Stimulated activated CD8-positive, alpha-beta memory T cell treated with anti-CD3 and anti-CD28 coated beads, Interleukin-7, amount 100 ng/mL, for 24 hours (primary cell): ENCODE results near the gene CHRNG.
"Not testable (repeated sequence)": the region's sequence is repeated elsewhere in the genome, so short reads cannot be mapped to it uniquely, and the experiment has no call there.

ENCODE experiments used
- DNase-seq: peaks from one replicate; pipeline ENCODE4 v3.0.0-alpha.2; 2020; ENCODE audit warnings: low read depth

Gene CHRNG

DNA sequence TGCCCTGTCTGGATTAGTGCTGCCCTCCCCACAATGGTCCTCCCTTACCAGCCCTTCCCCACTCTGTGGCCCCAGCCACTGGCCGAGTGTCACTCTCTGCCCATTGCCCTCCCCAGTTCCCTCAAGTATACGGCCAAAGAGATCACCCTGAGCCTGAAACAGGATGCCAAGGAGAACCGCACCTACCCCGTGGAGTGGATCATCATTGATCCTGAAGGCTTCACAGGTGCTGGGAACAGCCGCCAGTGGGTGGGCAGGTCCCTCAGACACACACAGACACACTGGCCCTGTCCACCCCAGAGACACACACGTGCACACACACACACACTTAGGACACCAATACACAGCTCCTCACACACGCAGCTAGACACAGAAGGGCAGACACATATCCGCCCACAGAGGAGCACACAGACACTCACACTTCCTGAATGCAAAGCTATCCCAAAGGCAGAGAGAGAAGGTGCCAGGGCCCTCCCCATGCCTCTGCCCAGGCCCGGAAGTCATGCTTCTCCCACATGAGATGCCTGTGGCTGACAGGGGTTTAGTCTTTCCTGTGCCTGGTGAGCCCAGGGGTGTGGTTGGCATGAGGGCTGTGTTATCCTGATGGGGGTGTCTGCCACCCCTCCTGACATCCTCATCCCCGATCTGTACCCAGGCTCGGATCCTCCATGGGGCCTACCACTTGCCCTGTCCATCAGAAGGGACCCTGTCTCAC lies 10.6 kb upstream of the CHRNG start:
- no peak for DNase-seq

DNA sequence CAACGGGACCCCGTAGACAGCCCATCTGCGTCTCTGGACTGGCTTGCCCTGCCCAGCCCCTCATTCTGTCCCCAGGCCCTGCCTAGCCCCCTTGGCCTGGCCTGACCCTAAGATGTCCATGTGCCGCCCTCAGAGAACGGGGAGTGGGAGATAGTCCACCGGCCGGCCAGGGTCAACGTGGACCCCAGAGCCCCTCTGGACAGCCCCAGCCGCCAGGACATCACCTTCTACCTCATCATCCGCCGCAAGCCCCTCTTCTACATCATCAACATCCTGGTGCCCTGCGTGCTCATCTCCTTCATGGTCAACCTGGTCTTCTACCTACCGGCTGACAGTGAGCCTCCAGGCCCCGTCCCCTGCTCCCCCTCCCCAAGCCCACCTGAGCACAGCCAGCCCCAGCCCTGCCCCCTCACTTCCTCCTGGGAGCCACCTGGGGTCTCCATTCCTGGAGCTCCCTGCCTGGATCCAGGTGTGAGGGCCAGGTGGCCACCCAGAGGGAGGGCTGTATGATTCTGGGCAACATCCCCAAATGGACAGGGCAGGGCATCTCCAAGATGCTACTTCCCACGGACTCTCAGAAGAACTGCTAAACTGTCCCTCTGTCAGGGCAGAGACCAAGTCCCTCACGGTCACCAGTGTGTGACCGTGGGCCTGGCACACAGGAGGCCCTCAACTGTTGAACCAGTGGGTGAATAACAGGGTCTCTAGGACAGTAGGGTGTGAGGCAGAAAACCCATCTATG lies 9.5 kb upstream of the CHRNG start:
- no peak for DNase-seq

DNA sequence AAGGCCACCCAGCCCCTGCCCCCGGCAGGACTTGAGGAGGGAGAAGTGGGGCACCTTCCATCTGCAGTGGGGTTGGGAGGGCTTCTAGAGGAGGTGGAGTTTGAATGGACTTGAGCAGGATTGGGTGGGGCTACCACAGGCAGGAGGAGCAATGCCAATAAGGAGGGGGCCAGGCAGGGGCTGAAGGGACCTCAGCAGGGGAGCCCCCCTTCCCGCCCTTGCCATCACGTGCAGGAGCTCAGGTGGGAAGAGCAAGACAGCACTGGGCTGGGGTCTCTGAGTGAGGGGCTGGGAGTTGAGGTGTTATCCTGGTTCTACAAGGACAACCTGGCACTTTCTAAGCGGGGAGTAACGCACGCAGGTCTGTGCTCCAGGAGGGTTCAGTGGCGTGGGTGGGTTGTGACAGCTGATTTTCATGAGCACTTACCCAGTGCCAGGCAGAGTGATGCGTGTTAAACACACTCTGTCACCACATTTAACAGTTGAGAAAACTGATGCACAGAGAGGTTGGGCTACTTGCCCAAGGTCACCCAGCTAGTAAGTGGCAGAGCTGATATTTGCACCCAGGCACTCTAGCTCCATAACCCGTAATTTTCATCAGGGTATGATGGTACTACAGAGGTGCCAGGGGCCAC lies 8.7 kb upstream of the CHRNG start:
- DNase-seq, result no peak

DNA sequence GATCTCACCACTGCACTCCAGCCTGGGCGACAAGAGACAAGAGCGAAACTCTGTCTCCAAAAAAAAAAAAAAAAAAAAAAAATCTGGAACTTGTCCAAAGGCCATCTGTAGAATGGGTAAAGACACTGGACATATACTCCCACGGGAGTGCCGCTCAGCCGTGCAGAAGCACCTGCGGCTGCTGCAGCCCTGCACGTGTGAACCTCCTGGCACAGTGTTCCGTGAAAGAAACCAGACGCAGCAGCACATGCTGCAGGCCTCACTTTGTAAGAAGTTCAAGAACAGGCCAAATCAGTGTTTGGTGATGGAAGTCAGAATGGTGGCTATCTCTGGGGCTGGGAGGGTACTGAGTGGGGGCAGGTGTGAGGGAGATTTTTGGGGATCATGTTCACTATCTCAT lies 7.1 kb upstream of the CHRNG start:
- DNase-seq, result no peak

DNA sequence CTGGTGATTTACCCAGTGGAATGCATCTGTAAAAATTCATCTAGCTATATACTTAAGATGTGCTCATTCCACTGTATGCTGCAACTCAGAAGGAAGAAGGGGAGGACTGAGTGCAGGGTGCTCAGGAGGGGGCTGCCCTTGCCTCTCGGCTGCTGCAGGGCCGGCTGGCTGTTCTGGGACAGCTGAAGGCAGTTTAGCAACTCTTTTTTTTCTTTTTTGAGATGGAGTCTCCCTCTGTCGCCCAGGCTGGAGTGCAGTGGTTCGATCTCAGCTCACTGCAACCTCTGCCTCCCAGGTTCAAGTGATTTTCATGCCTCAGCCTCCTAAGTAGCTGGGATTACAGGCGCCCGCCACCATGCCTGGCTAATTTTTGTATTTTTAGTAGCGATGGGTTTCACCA lies 6.7 kb upstream of the CHRNG start:
- not testable (repeated sequence) for DNase-seq

DNA sequence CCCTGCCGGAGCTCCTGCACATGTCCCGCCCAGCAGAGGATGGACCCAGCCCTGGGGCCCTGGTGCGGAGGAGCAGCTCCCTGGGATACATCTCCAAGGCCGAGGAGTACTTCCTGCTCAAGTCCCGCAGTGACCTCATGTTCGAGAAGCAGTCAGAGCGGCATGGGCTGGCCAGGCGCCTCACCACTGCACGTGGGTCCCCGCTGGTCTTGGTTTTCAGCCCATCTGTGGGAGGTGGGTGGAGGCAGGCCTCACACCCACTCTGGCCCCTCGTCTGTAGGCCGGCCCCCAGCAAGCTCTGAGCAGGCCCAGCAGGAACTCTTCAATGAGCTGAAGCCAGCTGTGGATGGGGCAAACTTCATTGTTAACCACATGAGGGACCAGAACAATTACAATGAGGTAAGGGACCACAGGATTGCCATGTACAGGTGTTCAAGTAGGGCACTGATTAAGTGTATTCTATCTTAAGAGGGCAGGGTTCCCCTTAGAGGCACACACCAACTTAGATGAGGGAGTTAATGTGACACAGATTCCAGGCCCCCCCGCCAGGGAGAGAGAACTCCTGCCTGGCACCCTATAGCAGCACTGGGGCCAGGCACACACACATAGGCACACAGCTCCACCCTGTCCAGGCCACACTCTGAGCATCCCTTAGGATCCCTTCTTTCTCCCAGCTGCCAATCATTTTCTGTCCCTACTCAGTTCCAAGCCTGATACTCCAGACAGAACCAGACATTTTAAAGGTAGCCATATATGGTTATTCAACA lies 5.4 kb upstream of the CHRNG start:
- no peak for DNase-seq

DNA sequence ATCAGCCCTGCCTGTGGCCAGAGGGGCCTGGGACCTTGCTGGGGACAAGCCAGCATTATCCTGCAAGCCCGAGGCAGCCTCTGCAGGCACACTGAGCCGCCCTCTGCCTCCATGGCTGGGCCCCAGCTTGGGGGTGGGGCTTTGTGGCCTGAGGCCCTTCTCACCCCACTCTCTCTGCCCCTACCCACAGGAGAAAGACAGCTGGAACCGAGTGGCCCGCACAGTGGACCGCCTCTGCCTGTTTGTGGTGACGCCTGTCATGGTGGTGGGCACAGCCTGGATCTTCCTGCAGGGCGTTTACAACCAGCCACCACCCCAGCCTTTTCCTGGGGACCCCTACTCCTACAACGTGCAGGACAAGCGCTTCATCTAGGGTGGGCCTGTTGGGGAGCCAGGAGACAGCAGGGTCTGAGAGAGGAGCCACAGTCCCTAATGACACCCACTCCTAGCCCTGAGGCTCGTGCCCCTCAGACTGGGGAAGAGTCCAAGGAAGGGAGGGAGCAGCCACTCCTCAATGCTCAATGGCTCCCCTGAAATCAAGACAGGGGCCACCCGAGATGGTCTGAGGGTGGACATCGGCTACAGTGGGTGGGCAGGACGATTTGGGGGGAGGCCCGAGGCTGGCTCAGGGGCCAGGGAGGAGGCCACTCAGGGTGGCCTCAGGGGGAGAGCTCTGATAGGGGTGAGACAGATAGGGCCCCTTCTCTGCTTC lies 4.4 kb upstream of the CHRNG start:
- no peak for DNase-seq

DNA sequence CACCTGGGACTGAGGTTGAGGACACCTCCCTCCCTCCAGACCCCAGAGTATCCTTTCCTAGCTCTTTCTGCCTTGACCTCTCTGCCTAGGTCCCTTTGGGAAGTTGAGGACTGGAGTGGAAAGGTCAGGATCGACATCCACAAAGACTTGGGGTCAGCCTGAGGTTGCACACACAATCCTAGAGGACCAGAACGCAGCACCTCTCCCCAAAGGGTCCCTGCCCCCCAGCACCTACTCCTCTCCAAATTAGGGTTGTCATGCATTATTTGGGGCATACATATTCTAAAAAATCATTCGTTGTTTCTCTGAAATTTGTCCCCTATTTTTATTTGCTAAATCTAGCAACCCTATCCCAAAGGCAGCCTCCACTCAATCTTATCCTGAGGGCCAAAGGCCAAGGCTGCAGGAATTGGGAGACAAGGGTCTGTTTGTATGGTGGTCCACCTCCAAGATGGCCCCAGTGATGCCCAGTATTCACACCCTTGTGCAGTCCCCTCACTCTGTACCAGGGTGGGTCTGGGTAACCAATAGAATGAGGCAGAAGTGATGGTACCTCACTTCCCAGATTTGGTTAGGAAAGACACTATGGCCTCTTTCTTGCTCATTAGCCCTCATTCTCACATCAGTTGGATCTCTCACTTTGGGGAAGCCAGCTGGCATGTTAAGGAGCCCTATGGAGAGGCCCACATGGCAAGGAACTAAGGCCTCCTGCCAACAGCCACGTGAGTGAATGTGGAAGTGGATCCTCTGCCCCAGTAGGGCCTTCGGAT lies 3.5 kb upstream of the CHRNG start:
- DNase-seq, result no peak

DNA sequence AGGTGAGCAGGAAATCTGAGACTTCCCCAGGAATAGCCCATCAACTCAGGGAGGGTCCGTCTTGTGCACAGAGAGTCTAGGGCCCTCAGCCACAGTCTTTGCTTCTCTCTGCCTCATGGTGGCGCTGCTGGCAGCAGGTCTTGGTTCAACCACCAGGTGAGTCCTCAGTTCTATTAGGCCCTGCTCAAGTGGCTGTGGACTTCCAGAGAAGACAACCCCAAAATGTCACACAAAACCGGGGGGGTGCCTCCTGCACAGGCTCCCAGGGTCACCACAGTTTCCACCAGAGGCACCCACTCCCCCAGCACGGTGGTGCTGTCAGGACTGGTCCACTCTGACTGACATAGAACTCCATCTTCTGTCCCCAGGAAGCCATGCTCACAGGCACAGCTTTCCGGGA lies 2.4 kb upstream of the CHRNG start:
- DNase-seq, result no peak

DNA sequence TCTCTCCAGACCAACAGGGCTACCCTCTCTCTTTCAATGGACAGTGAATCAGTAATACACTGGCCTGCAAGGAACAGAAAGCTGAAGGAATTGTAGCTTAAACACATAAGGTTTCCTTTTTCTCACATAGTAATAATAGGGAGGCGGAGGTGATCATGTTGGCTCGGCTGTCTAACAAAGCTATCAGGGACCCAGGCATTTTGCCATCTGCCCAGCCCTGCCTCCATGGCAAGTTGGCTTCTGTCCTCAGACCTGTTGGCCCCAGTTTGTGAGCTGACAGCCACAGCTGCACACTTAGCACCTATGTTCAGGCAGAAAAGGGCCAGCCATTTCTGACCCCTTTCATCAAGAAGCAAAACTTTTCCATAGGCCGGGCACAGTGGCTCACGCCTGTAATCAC lies 2.0 kb upstream of the CHRNG start:
- no peak for DNase-seq

DNA sequence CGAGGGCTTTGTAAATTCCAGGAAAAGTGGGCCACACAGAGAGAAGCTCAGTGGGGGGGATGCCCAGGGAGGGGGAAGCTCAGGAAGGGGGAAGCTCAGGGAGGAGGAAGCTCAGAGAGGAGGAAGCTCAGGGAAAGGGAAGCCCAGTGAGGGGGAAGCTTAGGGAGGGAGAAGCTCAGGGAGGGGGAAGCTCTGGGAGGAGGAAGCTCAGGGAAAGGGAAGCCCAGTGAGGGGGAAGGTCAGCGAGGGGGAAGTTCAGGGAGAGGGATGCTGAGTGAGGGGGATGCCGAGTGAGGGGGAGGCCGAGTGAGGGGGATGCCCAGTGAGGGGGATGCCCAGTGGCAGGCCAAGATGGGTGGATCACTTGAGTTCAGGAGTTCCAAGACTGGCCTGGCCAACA lies 821 bp upstream of the CHRNG start:
- no peak for DNase-seq

DNA sequence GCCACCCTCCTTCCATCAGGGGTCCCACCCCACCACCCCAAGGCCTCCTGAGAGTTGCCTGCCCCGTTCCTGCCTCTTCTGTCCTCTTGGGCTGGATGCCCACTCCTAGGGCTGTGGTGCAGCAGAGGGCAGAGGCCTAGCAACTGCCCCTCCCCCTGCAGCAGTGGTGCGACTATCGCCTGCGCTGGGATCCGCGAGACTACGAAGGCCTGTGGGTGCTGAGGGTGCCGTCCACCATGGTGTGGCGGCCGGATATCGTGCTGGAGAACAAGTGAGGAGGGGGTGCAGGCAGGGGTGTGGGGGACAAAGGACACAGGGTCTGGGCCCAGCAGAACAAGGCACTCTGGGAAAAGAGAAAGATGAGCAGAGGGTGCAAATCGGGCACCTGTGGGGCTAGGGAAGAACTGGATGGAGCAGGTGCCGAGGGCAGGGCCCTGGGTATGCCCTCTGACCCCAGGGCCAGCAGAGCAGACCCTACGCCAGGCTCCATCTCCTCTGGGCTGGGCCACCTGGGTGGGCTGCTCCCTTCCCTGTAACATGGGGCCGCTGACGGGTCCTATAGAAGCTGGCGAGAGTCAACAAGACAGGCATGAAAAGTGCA lies 1.0 kb downstream of the CHRNG start:
- no peak for DNase-seq

DNA sequence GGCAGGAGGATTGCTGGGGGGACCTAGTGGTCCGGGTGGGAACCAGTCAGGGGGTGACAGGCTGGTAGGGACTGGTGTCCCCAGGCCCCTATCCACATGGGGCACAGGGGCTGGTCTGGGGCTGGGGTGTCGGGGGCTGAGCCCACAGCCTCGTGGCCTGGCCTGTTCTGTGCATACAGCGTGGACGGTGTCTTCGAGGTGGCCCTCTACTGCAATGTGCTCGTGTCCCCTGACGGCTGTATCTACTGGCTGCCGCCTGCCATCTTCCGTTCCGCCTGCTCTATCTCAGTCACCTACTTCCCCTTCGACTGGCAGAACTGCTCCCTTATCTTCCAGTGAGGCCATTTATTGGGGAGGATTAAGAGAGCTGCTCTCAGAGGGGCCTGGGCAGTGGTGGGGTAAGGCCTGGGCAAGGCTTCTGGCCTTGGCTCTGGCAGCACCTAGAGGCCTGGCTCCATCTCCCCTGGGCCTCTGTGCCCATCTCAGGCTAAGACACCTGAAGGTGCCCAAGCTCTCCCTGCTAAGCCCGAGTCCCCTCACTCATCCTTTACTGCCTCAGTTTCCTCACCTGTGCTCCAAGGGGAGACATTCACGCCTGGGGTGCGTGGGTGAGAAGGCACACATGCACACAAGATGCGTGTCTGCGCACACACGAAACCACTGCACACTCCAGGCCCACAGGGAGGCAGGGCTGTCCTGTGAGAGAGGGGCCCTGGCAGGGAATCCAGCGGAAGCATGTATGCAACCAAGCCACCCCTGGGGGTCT lies 1.9 kb downstream of the CHRNG start:
- DNase-seq, result no peak

DNA sequence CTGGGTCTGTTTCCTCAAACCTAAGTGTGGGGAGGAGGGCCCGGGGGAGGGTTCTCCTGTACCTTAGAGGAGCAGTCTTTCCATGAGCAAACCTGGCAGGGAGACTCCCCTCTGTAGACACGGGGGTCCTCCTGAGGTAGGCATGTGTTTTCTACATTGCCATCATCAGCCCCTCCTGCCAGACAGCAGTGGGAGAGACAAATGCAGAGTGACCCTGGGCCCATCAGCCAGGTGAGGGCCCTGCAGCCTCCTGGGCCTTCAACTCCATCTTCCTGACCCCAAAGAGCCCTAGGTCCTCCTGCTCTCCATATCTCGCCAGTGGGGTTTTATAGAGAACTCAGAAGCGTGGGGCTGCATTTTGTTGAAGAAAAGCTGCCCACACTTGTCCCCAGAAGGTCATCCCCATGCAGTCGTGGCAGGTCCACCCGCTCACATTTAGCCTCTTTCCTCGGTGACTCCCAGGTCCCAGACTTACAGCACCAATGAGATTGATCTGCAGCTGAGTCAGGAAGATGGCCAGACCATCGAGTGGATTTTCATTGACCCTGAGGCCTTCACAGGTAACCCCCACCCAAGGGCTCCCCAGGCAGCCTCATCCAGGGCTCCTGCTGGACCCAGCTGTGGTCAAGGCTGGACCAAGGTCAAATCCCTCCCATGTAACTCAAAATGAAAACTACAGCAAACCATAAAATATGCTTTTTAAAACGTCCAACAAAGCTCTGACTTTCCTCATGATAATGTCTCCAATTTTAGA lies 2.6 kb downstream of the CHRNG start:
- no peak for DNase-seq

DNA sequence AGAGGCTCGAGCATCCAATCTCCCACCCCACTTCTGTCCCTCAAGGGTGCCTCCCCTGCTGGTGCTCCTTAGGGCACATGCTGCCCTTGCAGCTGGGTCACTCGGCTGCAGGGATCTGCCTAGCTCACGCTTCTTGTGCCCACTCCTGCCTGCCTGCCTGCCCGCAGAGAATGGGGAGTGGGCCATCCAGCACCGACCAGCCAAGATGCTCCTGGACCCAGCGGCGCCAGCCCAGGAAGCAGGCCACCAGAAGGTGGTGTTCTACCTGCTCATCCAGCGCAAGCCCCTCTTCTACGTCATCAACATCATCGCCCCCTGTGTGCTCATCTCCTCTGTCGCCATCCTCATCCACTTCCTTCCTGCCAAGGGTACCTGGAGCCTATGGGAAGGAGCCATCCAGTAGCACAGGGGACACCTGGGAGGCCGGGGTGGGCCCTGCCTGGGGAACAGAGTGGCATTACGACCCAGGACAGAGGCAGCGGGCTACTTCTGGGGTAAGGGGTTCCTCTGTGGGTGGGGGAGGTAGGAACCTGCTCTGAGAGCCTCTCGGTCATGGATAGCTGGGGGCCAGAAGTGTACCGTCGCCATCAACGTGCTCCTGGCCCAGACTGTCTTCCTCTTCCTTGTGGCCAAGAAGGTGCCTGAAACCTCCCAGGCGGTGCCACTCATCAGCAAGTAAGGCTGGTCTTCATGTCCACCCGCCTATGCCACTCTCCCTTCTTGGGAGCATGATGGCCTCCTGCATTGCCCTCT lies 3.4 kb downstream of the CHRNG start:
- DNase-seq, result no peak

DNA sequence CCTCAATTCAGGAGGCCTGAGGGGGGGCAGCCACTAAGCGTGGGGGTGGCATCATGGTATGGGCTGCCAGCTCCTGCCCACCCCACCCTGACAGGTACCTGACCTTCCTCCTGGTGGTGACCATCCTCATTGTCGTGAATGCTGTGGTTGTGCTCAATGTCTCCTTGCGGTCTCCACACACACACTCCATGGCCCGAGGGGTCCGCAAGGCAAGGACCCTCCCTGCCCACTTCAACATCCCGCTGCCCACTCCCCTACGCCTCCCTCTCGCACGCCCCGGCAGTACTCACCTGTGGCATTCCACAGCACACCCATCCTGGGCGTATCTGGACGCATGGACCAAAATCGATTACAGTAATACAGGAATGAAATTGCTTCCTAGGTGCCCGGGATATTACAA lies 4.0 kb downstream of the CHRNG start:
- DNase-seq, result no peak

DNA sequence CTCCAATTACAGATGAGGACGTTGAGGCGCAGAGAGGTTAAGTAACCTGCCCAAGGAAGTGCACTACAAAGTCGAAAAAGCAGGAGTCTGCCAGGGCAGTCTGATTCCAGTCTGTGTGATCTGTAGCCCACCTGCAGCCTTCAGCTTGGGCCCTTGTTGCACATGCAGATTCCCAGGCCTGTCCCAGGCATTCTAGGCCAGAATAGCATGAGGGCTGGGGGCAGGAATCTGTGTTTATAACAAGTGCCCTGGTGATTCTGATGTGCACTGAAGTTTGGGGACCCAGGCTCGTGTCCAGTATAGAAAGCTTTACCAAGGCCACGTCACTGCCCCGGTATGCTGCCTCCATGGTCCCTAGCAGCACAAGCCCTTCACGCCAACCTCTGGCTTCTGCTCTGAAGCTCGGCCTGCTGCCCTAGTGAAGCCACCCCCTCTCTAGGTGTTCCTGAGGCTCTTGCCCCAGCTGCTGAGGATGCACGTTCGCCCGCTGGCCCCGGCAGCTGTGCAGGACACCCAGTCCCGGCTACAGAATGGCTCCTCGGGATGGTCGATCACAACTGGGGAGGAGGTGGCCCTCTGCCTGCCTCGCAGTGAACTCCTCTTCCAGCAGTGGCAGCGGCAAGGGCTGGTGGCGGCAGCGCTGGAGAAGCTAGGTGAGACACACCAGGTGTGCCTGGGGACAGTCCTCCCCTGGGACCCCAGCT lies 4.6 kb downstream of the CHRNG start:
- no peak for DNase-seq

DNA sequence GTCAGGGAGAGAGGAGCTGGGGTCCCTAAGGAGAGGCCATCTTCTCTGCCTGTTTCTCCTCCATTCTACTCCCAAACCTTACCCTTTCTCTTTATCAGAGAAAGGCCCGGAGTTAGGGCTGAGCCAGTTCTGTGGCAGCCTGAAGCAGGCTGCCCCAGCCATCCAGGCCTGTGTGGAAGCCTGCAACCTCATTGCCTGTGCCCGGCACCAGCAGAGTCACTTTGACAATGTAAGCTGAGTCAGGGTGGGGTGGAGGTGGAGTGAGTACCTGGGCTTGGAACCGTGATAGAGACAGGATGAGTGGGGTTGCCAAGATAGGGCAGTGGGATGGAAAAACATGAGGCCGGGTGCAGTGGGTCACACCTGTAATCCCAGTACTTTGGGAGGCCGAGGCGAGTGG lies 5.2 kb downstream of the CHRNG start:
- no peak for DNase-seq
